Keratinocyte (primary cell): ENCODE results near the gene CTDSP2. TPM values are rescaled to one million over a fixed set of nuclear protein-coding genes. Genes with fewer than 3 reads are reported as not detected.

Experiments
- DNase-seq: peaks from one replicate; pipeline ENCODE4 v3.0.0-alpha.2; 2011; ENCODE audit warnings: low read depth, missing footprints, low spot score
- FAIRE-seq: peaks from 2 replicates; lab custom pipeline; 2011; peaks lifted over from hg19 to GRCh38; lab: Jason Lieb, UNC
- H2AFZ ChIP-seq: 2 replicates; pipeline ENCODE4 v1.6.0; 2012; ENCODE audit warnings: low read length, control low read depth, inconsistent platforms; ENCODE audit not compliant: control insufficient read depth
- H3K27ac ChIP-seq: 2 replicates; pipeline ENCODE4 v1.5.1; 2011; ENCODE audit warnings: low read length; ENCODE audit not compliant: control insufficient read depth, insufficient read depth
- H3K27me3 ChIP-seq: 3 replicates; pipeline ENCODE4 v1.6.0; 2011; ENCODE audit warnings: low read length; ENCODE audit not compliant: control insufficient read depth, insufficient read depth; ENCODE audit errors: extremely low read depth
- H3K36me3 ChIP-seq, 2 experiments: 2 replicates in 1 of 2; 3 replicates in 1 of 2; pipeline ENCODE4 v1.5.1; 2011; ENCODE audit warnings: low read length in 2 of 2, mild to moderate bottlenecking in 1 of 2; ENCODE audit not compliant: control insufficient read depth in 2 of 2, insufficient read depth in 2 of 2; ENCODE audit errors: extremely low read depth in 1 of 2
- H3K4me1 ChIP-seq: 3 replicates; pipeline ENCODE4 v1.5.1; 2011; ENCODE audit warnings: low read length; ENCODE audit not compliant: control insufficient read depth, insufficient read depth; ENCODE audit errors: extremely low read depth
- H3K4me2 ChIP-seq: 3 replicates; pipeline ENCODE4 v1.6.0; 2011; ENCODE audit warnings: low read depth, low read length; ENCODE audit not compliant: control insufficient read depth, insufficient read depth; ENCODE audit errors: extremely low read depth
- H3K4me3 ChIP-seq, 3 experiments: fragments of 200-600 bp in 1 of 3; sonication (generic) in 1 of 3; 2 replicates in 2 of 3; 3 replicates in 1 of 3; pipeline ENCODE4 v1.5.1; 2011 to 2016; ENCODE audit warnings: low read length in 3 of 3, mild to moderate bottlenecking in 3 of 3, control low read depth in 2 of 3, inconsistent platforms in 1 of 3, low read depth in 1 of 3, mixed read lengths in 1 of 3, mixed run types in 1 of 3, moderate library complexity in 1 of 3; ENCODE audit not compliant: control insufficient read depth in 2 of 3, insufficient read depth in 2 of 3; ENCODE audit errors: extremely low read depth in 1 of 3
- H3K79me2 ChIP-seq: 2 replicates; pipeline ENCODE4 v1.6.0; 2012; ENCODE audit warnings: low read length; ENCODE audit not compliant: control insufficient read depth, insufficient read depth
- H3K9ac ChIP-seq: 3 replicates; pipeline ENCODE4 v1.6.0; 2011; ENCODE audit warnings: low read length; ENCODE audit not compliant: control insufficient read depth, insufficient read depth; ENCODE audit errors: extremely low read depth
- H3K9me1 ChIP-seq: 3 replicates; pipeline ENCODE4 v1.6.0; 2011; ENCODE audit warnings: low read length; ENCODE audit not compliant: control insufficient read depth, insufficient read depth; ENCODE audit errors: extremely low read depth
- H3K9me3 ChIP-seq: 2 replicates; pipeline ENCODE4 v1.5.1; 2012; ENCODE audit warnings: low read depth, low read length; ENCODE audit not compliant: control insufficient read depth
- H4K20me1 ChIP-seq: 3 replicates; pipeline ENCODE4 v1.6.0; 2011; ENCODE audit warnings: low read length; ENCODE audit not compliant: control insufficient read depth, insufficient read depth; ENCODE audit errors: extremely low read depth
- EZH2 ChIP-seq: IDR thresholded peaks from one replicate; pipeline ENCODE4 v1.6.1; 2012; ENCODE audit warnings: inconsistent platforms, mild to moderate bottlenecking, low read length, moderate library complexity
- dilution Hi-C: fragments of 300-500 bp; cut with MboI; formaldehyde crosslinking; loops from one replicate; pipeline ENCODE4 v1.7.0; 2020; ENCODE audit warnings: low sequenced_read_pairs; ENCODE audit not compliant: extremely low pct_ligation_motif_present
- polyA plus RNA-seq, 5 experiments: library from polyadenylated mRNA; depleted of rRNA in 3 of 5; stranded (reverse) in 3 of 5; stranded (forward) in 1 of 5; unstranded in 1 of 5; fragments of >200 nt; gene quantifications; 1 replicate in 1 of 5; 2 replicates in 3 of 5; 3 replicates in 1 of 5; pipeline versions ENCODE4 v1.2.1 to v1.2.3, GENCODE V29; 2011 to 2012; ENCODE audit warnings: missing spikeins in 2 of 5, low read depth in 1 of 5, low replicate concordance in 1 of 5
- TF ChIP-seq, protein P1 (sequence below), 3 experiments: IDR thresholded peaks in 1 of 3; conservative IDR thresholded peaks in 1 of 3; optimal IDR thresholded peaks in 1 of 3; 2 replicates in 2 of 3; 3 replicates in 1 of 3; pipeline versions ENCODE3 to v1.5.1; 2011; ENCODE audit warnings: low read length in 3 of 3, mild to moderate bottlenecking in 3 of 3, moderate library complexity in 2 of 3, control low read depth in 1 of 3, inconsistent platforms in 1 of 3; ENCODE audit not compliant: insufficient read depth in 2 of 3; ENCODE audit errors: extremely low read depth in 1 of 3

CTDSP2 gene
- polyA plus RNA-seq, 1 donor (not counting 4 experiments of a cell fraction or from before 2014, with no cell fraction given) = 54.6 TPM

GRCh38 chr12:57868851-57869268 is 22.3 kb upstream of the CTDSP2 start:
- H3K9ac ChIP-seq = no peak overlapping the region
- dilution Hi-C loops = no loop called here

GRCh38 chr12:57868221-57868620 is 21.7 kb upstream of the CTDSP2 start:
- Histone ChIP-seq H2AFZ (no peak overlapping the region), H4K20me1 (no peaks in the 10 kb centered on the region), H3K4me2 (no peak overlapping the region), H3K79me2 (no peaks in the 10 kb centered on the region), H3K4me1 (peaks cover 11% of the 10 kb centered on the region), H3K9me3 (no peaks in the 10 kb centered on the region), H3K4me3 (no peak overlapping the region), H3K36me3 (no peaks in the 10 kb centered on the region), H3K27ac (no peak overlapping the region), H3K9me1 (no peaks in the 10 kb centered on the region), H3K27me3 (no peaks in the 10 kb centered on the region), H3K9ac (no peak overlapping the region)
- dilution Hi-C loops = no loop called here
- FAIRE-seq = no peak
- no peak for DNase-seq
- TF ChIP-seq EZH2 = no peak
- TF ChIP-seq, protein P1, sequence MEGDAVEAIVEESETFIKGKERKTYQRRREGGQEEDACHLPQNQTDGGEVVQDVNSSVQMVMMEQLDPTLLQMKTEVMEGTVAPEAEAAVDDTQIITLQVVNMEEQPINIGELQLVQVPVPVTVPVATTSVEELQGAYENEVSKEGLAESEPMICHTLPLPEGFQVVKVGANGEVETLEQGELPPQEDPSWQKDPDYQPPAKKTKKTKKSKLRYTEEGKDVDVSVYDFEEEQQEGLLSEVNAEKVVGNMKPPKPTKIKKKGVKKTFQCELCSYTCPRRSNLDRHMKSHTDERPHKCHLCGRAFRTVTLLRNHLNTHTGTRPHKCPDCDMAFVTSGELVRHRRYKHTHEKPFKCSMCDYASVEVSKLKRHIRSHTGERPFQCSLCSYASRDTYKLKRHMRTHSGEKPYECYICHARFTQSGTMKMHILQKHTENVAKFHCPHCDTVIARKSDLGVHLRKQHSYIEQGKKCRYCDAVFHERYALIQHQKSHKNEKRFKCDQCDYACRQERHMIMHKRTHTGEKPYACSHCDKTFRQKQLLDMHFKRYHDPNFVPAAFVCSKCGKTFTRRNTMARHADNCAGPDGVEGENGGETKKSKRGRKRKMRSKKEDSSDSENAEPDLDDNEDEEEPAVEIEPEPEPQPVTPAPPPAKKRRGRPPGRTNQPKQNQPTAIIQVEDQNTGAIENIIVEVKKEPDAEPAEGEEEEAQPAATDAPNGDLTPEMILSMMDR (optimal IDR thresholded peaks at IDR 0.05 in 1 of 3, IDR thresholded peaks at IDR 0.05 in 1 of 3, conservative IDR thresholded peaks at IDR 0.05 in 1 of 3; ENCODE audit: extremely low read depth in 1 of 3, insufficient read depth in 2 of 3, low read length in 3 of 3) = no peak

More at GRCh38 chr12:57868851-57869268, 22.3 kb upstream of the CTDSP2 start:
- no peaks in the 10 kb centered on the region for H3K36me3 ChIP-seq
- H3K27me3 ChIP-seq = no peaks in the 10 kb centered on the region
- DNase-seq (no peak), FAIRE-seq (no peak)
- no peak overlapping the region for H3K4me3 ChIP-seq
- H3K27ac ChIP-seq = no peak overlapping the region
- no peaks in the 10 kb centered on the region for H3K9me1 ChIP-seq
- H3K9me3 ChIP-seq = no peaks in the 10 kb centered on the region
- peak overlapping the region; percentile 42 for H2AFZ ChIP-seq
- peaks cover 11% of the 10 kb centered on the region for H3K4me1 ChIP-seq
- H3K4me2 ChIP-seq = no peak overlapping the region
- TF ChIP-seq EZH2 = no peak
- TF ChIP-seq, protein P1 (optimal IDR thresholded peaks at IDR 0.05 in 1 of 3, IDR thresholded peaks at IDR 0.05 in 1 of 3, conservative IDR thresholded peaks at IDR 0.05 in 1 of 3; ENCODE audit: extremely low read depth in 1 of 3, insufficient read depth in 2 of 3, low read length in 3 of 3) = no peak
- no peaks in the 10 kb centered on the region for H4K20me1 ChIP-seq
- H3K79me2 ChIP-seq = no peaks in the 10 kb centered on the region
